T47D (cell line): ENCODE measurements around the gene IFNA8.
"Not testable (repeated sequence)": the region's sequence is repeated elsewhere in the genome, so short reads cannot be mapped to it uniquely, and the experiment has no call there.

Experiments used
- DNase-seq, 2 experiments: peaks; one replicate each; pipeline versions ENCODE4 v3.0.0 to v3.0.0-alpha.2; 2011 to 2012; ENCODE audit warnings: low read depth in 1 of 2, low spot score in 1 of 2
- JUND ChIP-seq: IDR thresholded peaks from 2 replicates; pipeline ENCODE4 v1.6.1; 2012; ENCODE audit warnings: low read depth
- in situ Hi-C: cut with HindIII; loops from 2 replicates; pipeline ENCODE4 v1.10.0; 2016; ENCODE audit warnings: low sequenced_read_pairs, low pct_unique_long_range_greater_than_20kb

Gene IFNA8

DNA sequence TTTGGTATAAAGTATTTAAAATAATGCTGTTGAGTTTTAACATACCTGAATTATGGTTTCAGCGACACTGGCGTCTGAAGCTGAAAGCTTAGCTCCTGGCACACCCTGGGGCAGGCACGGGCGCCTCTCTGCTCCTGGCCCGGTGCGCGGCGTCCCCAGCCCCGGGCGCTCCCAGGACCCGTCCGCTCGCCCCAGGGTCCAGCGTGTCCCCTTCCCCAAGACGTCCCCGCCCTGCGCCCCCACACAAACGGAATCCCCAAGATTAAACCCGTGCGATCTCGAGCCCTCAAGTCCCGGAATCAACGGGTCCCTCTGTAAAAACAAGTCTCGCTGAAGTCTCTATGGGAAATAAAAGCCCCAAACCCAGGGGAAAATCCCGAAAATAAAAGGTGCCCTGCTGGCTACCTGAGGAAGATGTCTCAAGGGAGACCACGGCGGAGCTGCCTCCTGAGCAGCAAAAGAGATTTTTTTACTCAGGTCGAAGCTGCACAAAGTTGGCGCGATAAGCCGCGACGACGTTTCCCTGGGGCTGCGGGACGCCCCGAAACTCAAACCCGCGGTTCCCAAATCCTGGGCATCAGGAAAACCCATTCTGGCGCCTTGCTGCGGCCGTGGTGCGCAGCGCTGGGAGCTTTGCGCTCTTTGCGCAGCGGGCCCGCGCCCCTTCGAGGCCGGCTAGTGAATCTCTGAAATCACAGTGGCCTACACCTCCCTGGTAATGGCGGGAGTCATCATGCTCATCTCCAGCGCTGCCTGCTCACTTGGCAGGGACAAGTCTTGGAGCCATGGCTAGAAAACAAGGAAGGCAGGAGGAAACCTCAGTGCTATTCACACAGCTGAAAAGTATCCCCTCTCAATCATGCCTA lies 6.3 kb upstream of the IFNA8 start:
- TF ChIP-seq JUND = no peak
- DNase-seq = no peak
- in situ Hi-C loops = no loop called here

DNA sequence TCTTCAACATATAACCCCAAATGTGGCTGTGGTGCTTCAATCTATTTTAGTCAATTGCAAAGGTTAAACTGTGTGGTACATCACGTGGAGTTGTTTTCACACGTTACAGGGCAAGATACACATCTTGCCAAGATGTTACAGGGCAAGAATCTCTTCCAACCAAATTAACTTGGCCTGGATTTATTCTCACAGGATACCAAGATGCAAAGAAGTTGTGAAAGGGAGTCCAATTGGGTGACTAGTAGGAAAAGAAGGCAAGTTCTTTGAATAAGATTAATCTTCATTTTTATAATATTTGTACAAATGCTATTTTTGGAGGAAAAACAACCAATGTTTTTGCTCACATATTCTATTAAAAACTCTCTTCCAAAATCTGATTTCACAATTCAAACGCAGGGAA lies 4.8 kb upstream of the IFNA8 start:
- TF ChIP-seq JUND = no peak
- in situ Hi-C loops = no loop called here
- DNase-seq = no peak

DNA sequence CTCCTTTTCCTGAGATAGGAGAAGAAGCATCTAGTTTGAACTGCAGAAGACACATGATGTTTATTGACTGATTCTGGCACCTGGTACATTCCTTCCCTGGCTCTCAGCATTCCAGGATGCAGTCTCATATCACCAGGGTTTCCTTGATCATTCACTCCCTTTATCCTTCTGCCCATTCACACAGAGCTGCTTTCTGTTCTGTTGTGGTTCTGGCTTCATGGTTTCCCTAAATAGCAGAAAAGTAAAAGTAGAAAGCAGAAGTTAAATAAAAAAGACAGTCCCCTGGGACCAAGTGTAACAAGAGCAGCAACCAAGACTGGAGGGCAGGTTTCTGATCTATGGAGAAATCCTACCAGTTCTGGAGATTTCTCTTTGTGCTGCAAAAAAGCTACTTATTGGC lies 3.2 kb downstream of the IFNA8 start:
- in situ Hi-C loops = no loop called here
- DNase-seq = no peak
- no peak for TF ChIP-seq JUND

DNA sequence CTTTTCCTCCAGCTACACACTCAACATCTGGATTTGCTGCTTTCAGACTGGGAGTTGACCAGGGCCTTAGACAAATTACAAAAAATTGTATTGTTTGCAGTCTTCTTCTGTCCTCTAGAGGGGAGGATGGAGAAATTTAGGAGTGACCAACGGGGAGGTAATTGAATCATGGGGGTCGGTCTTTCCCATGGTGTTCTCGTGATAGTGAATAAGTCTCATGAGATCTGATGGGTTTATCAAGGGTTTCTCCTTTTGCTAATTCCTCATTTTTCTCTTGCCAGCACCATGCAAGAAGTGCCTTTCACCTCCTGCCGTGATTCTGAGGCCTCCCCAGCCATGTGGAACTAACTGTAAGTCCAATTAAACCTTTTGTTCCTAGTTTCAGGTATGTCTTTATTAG lies 4.2 kb downstream of the IFNA8 start:
- DNase-seq = no peak
- TF ChIP-seq JUND = no peak
- in situ Hi-C loops = no loop called here

DNA sequence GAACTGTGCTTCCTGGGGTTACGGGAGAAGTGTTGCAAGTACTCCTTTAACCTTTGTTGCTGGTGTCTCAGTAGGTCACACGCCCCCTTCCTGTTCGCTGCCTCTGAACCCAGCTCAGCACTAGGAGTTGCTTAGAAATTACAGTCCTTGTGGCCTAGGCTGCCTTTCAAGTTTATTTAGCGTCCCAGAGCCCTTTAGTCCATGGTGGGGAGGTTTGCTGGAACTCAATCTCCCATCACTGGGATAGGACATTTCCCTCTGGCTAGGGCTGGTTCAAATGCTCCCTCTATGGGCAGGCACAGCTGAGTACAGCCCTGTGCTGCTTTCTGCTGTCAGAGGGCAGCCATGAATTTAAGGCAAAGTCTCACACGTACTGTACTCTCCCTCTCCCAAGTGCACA lies 4.7 kb downstream of the IFNA8 start:
- in situ Hi-C loops = no loop called here
- peak in 1 of 2 experiments; percentile 29 for DNase-seq

DNA sequence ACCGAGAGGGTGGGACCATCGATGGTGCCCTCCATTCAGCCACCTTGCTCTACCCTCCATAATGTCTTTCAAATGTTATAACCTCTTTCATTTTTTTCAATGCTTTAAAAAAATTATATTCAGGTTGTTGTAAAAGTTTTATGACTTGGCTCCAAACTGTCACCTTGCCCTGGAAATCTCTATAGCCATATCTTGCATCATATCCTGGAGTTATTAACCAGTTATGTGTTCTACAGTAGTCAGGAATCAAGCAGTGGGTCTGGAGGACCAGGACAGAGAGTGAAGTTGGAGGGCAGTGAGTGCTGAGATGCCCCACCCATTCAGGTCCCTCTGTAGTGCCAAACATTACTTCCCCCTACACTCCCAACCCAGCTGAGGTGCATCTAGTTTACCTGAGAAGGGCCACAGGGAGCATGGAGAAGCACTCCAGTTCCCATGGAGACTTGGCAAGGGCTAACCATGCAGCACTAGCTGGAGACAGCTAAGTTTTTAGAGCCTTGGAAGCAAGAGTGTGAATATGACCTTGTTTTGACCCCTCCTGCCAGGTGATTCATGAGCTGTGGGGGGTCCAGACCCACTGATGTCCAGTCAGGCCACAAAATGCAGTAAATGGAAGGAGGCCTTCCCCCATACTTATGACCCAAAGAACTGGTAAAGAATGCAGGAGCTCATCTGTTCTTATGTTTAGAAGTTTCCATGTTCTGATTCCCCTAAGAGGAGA lies 5.5 kb downstream of the IFNA8 start:
- no peak for TF ChIP-seq JUND
- no peak for DNase-seq
- in situ Hi-C loops = no loop called here

More for the DNA sequence above, 4.7 kb downstream of the IFNA8 start:
- no peak for TF ChIP-seq JUND

DNA sequence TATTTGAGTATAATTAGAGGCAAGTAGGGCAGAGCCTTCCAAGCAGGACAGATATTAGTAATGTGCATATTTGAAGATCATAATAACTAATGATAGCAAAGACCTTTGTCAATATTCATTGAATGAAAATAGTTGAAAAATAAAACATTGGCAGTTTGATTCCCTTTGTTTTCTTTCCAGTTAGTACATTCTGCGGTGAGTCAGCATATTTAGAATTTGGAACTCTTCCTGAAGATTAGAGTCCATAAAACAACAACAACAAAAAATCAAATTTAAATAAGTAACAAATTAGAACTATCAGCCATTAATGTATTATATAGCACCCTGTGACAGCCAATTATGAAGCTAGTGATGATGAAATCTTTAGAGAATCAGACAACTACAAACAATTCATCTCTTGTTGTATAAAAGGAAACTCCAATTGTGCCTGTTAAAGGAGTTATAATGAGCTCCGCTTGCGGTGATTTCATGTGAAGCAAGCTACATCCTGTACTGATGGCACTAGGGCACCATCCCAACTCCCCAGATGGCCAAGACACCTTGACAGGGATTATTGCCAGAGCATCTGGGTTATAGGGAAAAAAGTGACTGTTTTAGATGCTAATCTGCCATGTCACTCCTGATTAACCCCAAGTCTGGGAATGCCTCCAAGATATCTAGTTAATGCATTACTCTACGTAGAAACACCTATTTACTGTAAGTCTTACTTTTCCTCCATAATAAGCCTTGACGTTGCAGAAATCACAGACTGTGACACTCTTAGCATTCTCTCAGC lies 6.8 kb downstream of the IFNA8 start:
- TF ChIP-seq JUND = no peak
- DNase-seq = no peak
- in situ Hi-C loops = no loop called here

DNA sequence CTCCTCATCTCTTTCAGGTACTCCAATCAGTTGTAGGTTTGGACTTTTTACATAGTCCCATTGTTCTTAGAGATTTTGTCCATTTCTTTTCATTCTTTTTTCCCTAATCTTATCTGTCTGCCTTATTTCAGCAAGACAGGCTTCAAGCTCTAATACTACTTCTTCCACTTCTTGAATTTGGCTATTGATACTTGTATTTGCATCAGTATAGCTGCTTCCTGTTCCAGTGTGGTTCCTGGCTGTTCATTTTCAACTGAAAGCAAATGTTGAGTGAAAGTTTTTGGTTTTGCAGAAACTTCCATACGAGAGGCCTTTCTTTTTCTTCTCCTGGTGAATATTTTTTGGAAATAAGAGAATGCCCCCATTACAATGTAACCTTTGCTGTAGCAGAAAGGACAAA lies 19.3 kb downstream of the IFNA8 start:
- in situ Hi-C loops = no loop called here
- TF ChIP-seq JUND = no peak
- DNase-seq = no peak

DNA sequence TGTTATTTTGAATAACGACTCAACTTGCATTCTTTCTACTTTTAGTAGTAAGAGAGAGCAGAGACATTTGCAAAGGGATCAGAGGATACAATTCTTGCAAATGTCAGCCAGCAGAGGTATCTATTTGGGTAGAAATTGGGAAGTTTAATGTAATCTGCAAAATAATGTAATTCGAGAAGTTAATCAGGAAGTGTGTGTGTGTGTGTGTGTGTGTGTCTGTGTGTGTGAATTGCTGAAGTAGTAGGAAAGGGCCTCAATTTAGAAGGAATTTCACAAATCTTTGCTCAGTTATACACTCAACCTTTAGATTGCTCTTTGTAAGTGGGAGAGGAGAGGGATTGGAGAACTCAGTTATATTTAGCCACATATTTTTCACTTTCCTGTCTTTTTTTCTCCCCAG lies 20.3 kb downstream of the IFNA8 start:
- no peak for TF ChIP-seq JUND
- in situ Hi-C loops = no loop called here
- no peak for DNase-seq

DNA sequence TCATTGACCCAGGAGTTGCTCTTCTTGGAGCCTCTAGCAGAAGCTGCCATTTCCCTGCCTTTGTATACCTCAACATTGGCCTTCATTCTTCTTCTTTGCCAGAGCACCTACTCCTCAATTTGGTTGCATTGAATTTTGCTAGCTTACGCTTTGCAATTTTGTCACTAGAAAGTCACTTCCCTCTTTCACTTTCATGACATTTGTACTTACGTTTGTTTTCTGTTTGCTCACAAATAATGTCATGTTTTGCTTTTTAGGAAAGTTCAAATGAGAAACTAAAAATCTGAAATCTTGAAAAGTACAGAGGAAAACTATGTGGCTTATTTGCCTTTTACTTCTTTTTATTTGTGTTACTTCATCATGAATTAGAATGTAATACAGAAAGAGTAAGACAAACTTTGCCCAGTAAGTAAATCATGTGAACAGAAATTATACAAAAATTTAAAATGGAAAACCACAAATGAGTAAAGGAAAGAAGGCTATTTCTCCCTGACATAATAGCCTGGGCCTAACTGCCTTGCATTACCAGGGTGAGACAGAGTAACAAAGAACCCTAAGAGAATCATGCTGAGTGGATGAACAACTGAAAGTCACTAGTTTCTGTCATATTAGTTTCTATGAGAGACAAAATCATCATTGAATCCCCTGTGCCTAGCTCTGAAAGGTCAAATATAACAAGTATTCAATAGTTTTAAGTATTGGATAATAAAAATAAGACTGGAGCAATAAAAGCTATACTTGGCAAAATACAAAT lies 23.9 kb downstream of the IFNA8 start:
- no peak for DNase-seq
- in situ Hi-C loops = no loop called here
- TF ChIP-seq JUND = no peak

DNA sequence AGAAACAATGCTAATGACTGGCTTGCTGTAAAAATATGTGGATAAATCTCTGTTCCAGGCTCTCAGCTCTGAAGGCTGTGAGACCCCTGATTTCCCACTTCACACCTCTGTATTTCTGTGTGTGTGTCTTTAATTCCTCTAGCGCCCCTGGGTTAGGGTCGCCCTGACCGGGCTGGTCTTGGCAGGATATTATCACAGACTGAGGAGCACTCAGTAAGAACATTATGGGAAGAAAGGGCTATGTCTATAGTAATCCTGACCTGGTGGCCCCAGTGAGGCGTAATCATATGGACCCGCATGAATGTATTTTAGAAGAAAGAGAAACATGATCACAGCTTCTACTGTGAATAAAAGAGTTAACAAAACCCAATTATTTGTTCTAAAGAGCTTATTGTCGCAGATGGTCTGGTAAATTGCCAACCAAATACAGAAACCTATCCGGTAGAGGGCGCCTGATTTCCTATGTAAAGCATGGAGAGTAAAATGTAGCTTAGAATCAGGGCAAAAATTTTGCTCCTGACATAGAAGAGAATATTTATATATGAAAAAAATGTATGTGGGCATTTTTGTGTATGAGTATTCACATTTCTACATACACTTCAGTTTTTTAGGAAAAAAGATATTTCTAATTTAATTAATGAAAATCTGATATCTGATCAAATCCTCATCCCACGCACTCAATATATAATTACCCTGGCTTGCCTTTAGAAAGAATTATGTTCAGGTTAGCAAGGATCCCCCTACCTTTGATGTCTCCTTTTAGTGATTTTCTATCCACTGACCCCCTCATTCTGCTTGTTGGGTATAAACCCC lies 25.5 kb downstream of the IFNA8 start:
- TF ChIP-seq JUND = no peak
- in situ Hi-C loops = no loop called here
- peak in 1 of 2 experiments; percentile 77 for DNase-seq

DNA sequence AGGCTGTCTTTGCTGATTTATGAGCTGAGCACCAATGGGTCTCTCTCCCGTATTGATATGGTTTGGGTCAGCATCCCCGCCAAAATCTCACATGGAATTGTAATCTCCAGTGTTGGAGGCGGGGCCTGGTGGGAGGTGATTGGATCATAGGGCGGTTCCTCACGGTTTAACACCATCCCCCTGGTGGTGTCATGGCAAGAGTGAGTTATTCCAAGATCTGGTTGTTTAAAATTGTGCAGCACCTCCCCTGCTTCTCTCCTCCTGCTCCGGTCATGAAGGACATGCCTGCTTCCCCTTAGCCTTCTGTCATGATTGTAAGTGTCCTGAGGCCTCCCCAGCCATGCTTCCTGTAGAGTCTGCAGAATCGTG lies 26.1 kb downstream of the IFNA8 start:
- in situ Hi-C loops, DNase-seq: not testable (repeated sequence)
